ENCODE measurements around the gene JCAD.
"Not testable (repeated sequence)": the region's sequence is repeated elsewhere in the genome, so short reads cannot be mapped to it uniquely, and the experiment has no call there.

Gene JCAD

GRCh38 chr10:30059209-30060107 lies at the start of gene JCAD:
TSS of gene JCAD (minus strand) at chr10:30059586. CDS start at chr10:30047812, 11,774 bp downstream.
- DNase-seq (ENCODE audit: low read depth, low spot score) = peak; percentile 79

GRCh38 chr10:30106987-30107386 lies 47.6 kb upstream of the JCAD start:
- no peak for DNase-seq (ENCODE audit: low read depth, low spot score)

DNA sequence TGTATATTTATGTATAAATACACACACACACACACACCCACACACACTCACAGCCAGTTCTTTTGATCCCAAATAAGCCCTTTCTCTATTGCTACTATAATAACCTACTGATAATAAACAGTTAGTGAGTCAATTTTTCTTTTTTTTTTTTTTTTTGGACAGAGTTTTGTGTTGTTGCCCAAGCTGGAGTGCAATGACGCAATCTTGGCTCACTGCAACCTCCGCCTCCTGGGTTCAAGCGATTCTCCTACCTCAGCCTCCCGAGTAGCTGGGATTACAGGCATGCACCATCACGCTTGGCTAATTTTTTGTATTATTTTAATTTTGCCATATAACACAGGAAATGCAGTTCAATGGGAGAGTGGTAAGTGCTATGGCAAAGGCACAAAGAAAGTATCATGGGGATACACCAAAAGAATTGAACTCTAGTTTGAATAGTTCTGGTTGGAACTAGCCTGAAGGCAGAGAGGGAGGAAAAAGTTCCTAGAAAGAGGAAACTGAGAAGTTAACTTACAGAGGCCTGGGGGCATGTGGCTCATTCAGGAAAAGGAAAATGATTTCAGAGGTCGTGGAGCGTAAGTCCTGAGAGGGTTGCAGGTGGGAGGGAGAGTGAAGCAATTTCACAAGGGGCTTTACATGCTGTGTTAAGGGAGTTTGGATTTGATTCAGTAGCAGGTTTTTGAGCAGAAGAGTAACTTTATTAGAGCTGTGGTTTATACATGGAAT lies 44.4 kb upstream of the JCAD start:
- DNase-seq (ENCODE audit: low read depth, low spot score) = no peak

DNA sequence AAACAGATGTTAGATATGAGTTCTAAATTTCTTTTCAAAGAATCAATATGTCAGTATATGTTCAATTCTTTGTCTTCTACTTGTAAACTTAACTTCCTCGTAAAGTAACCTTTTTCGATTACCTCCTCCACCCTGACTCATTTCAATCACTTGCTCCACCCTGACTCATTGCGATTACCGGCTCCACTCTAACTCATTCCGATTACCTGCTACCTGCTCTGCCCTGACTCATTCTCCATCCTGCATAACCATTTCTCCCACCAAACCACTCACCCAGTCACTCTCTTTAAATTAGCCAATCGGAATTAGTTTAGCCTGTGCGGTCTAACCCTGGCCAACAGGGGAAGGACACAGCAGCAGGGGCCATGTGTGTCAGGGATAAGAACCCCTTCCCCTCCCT lies 40.3 kb upstream of the JCAD start:
- not testable (repeated sequence) for DNase-seq (ENCODE audit: low read depth, low spot score)

DNA sequence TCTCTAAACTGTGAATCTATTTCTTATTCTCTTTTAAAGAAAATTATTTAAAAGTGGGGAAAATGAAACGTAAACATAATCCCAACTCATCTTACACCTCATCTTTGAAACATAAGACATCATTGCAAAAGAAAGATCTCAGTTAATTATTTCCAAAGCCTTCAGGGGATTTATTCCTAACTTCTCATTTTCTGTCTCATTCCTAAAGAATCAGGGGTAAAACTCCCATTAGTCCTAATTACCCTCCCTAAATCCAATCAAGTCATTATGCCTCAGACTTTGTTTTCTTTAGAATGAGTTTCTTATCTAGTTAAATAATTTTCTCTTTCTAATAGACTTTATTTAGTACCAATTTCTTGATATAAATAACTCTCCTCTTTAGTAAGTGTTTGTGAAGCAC lies 39.7 kb upstream of the JCAD start:
- no peak for DNase-seq (ENCODE audit: low read depth, low spot score)

- peak; percentile 76 for DNase-seq (ENCODE audit: low read depth, low spot score)
Observed at GRCh38 chr10:30098629-30099028, 39.2 kb upstream of the JCAD start.

GRCh38 chr10:30096564-30096963 lies 37.2 kb upstream of the JCAD start:
- DNase-seq (ENCODE audit: low read depth, low spot score) = no peak

- peak; percentile 73 for DNase-seq (ENCODE audit: low read depth, low spot score)
Observed at GRCh38 chr10:30095631-30096422, 36.4 kb upstream of the JCAD start.

GRCh38 chr10:30094601-30095000 lies 35.2 kb upstream of the JCAD start:
- DNase-seq (ENCODE audit: low read depth, low spot score) = no peak

GRCh38 chr10:30093303-30093950 lies 34.0 kb upstream of the JCAD start:
- DNase-seq (ENCODE audit: low read depth, low spot score) = no peak

- peak; percentile 42 for DNase-seq (ENCODE audit: low read depth, low spot score)
Observed at GRCh38 chr10:30092151-30092790, 32.9 kb upstream of the JCAD start.

GRCh38 chr10:30091136-30091535 lies 31.8 kb upstream of the JCAD start:
- DNase-seq (ENCODE audit: low read depth, low spot score) = no peak

- no peak for DNase-seq (ENCODE audit: low read depth, low spot score)
Observed at GRCh38 chr10:30088178-30088577, 28.8 kb upstream of the JCAD start.

DNA sequence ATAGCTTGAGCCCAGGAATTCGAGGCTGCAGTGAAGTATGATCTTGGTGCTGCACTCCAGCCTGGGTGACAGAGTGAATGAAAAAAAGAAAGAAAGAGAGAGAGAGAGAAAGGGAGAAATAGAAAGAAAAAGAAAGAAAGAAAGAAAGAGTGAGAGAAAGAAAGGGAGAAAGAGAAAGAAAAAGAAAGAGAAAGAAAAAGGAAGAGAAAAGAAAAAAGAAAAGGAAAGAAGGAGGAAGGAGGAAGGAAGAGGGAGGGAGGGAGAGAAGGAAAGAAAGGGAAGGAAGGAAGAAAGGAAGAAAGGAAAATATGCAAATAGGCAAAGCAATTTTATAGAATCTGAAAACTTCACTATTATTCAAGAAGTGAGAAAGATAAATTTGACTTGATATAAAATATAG lies 24.5 kb upstream of the JCAD start:
- DNase-seq (ENCODE audit: low read depth, low spot score) = no peak

DNA sequence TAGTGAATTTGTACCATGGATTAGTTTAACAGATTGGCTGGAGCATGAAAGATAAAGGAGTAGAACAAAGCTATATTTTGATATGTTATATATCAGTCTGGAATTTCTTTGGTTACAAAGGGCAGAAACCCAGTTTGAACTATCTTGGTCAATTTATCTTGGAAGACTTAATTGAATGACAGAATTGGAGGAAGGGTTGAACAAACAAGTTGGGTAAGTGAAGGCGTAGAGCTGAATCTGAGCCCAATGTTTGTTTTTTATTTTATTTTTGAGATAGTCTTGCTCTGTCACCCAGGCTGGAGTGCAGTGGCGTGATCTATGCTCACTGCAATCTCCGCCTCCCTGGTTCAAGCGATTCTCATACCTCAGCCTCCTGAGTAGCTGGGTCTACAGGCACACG lies 21.8 kb upstream of the JCAD start:
- no peak for DNase-seq (ENCODE audit: low read depth, low spot score)

DNA sequence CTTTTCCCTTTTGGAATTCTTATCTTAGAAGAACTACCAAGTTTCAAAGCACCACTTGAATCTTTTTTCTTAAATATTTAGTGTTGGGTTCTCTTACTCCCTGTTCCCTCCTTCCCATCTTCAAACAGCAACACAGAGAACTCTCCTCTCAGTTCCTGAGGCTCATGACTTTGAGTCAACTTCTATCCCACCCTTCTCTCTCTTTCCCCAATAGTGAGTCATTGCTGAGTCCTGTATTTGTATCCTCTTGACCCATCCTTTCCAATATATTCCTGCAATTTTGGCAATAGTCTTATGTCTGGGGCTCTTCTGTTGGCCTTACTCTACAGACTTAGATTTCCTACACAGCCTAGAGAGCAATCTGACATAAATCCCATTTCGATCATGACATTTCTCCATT lies 20.8 kb upstream of the JCAD start:
- no peak for DNase-seq (ENCODE audit: low read depth, low spot score)

DNA sequence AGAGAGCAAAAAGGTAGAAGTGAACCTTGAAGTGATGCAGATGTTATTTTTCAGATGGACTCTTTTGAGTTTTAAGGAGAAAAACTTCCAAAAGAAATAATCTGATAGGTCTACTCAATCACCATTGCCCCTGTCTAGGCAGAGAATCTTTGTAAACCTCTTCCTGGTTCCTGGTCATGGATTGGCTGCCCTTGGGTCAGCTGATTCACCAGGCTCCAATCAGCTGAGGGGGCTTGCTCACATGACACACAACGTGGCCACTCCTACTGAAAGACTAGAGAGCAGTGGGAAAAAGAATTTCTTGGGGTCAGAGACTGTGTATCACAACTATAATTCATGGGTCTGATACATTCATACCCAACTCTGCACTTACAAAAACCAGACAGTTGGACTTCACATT lies 20.0 kb upstream of the JCAD start:
- DNase-seq (ENCODE audit: low read depth, low spot score) = no peak

DNA sequence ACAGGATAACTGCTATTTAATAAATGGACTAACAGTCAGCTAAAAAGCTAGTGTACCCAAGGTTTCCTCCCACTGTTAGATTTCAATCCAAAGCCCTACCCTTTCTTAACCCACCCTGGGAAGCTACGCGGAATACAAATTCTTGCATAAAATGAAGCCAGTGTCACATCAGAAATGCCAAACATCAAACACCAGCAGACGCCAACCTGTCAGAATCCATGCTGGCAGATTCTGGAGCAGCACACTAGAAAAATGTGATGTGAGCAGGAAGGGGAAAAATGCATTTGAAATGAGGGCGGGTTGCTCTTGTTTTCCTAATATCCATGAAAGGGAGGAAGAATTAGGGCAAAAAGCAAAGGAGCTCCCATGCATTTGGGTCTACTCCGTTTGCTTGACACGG lies 16.1 kb upstream of the JCAD start:
- no peak for DNase-seq (ENCODE audit: low read depth, low spot score)

- no peak for DNase-seq (ENCODE audit: low read depth, low spot score)
Observed at GRCh38 chr10:30074933-30075332, 15.5 kb upstream of the JCAD start.

DNA sequence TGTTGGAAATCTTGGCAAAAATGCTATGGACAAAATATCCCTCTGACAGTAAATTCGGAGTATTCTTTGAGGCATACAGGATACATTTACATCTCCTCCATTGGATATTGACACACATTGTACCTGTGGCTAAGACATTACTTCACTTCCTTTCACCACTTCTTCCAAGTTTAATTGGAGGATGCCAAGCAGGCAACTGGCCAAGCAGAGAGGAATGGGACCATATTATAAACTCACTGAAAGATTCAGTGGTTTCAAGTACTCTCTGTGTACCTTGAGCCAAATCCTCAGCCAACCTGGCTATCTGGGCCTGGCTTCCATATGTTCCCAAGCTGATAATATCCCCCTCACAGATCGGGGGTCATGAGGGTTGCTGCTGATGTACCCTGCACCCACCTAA lies 14.7 kb upstream of the JCAD start:
- no peak for DNase-seq (ENCODE audit: low read depth, low spot score)

GRCh38 chr10:30073767-30074060 lies 14.3 kb upstream of the JCAD start:
- DNase-seq (ENCODE audit: low read depth, low spot score) = no peak
